ENCODE data around the gene FOLH1.
"Not testable (repeated sequence)": the region's sequence is repeated elsewhere in the genome, so short reads cannot be mapped to it uniquely, and the experiment has no call there.

GRCh38 chr11:49255148-49255547 lies 46.7 kb upstream of the FOLH1 start:
- not testable (repeated sequence) for TF ChIP-seq CTCF, POLR2A (IDR thresholded peaks at IDR 0.05)

Measured in heart left ventricle (tissue), 13 donors.